GM10248 (cell line): ENCODE results near the gene KHDRBS2.

ENCODE experiments used
- CTCF ChIA-PET: fragments of 300-600 bp; sonication (Branson Sonifier 250); formaldehyde crosslinking; extraction: SDS; loops from one replicate; lab custom pipeline; 2021; ENCODE audit warnings: antibody characterized with exemption; lab: Yijun Ruan, JAX
- POLR2A ChIA-PET: fragments of 350-650 bp; sonication (Branson Sonifier 250); formaldehyde crosslinking; extraction: SDS; loops from one replicate; lab custom pipeline; 2020; ENCODE audit warnings: antibody characterized with exemption; lab: Yijun Ruan, JAX
- DNase-seq: peaks from one replicate; pipeline ENCODE4 v3.0.0; 2012; ENCODE audit errors: extremely low spot score
- TF ChIP-seq, protein P1 (sequence below): IDR thresholded peaks from 2 replicates; pipeline ENCODE4 v1.5.1; 2012; ENCODE audit warnings: mild to moderate bottlenecking, low read depth; ENCODE audit errors: extremely low read depth, missing control alignments, control extremely low read depth

KHDRBS2 gene

GRCh38 chr6:62280099-62280498 lies 5.9 kb downstream of the KHDRBS2 start:
- TF ChIP-seq, protein P1, sequence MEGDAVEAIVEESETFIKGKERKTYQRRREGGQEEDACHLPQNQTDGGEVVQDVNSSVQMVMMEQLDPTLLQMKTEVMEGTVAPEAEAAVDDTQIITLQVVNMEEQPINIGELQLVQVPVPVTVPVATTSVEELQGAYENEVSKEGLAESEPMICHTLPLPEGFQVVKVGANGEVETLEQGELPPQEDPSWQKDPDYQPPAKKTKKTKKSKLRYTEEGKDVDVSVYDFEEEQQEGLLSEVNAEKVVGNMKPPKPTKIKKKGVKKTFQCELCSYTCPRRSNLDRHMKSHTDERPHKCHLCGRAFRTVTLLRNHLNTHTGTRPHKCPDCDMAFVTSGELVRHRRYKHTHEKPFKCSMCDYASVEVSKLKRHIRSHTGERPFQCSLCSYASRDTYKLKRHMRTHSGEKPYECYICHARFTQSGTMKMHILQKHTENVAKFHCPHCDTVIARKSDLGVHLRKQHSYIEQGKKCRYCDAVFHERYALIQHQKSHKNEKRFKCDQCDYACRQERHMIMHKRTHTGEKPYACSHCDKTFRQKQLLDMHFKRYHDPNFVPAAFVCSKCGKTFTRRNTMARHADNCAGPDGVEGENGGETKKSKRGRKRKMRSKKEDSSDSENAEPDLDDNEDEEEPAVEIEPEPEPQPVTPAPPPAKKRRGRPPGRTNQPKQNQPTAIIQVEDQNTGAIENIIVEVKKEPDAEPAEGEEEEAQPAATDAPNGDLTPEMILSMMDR = no peak
- CTCF ChIA-PET = interaction anchor here (1.0 kb wide), 1 partner anchor 15 kb away, joined by 6 read pairs; no protein-coding TSS in a partner anchor
- POLR2A ChIA-PET = no interaction called here
- no peak for DNase-seq

GRCh38 chr6:62272114-62272513 lies 13.9 kb downstream of the KHDRBS2 start:
- ChIA-PET CTCF (interaction anchor here (0.9 to 2.3 kb wide), 4 partner anchors 11 to 28 kb away, joined by 3 to 12 read pairs (median 4); no protein-coding TSS in a partner anchor), POLR2A (no interaction called here)

DNA sequence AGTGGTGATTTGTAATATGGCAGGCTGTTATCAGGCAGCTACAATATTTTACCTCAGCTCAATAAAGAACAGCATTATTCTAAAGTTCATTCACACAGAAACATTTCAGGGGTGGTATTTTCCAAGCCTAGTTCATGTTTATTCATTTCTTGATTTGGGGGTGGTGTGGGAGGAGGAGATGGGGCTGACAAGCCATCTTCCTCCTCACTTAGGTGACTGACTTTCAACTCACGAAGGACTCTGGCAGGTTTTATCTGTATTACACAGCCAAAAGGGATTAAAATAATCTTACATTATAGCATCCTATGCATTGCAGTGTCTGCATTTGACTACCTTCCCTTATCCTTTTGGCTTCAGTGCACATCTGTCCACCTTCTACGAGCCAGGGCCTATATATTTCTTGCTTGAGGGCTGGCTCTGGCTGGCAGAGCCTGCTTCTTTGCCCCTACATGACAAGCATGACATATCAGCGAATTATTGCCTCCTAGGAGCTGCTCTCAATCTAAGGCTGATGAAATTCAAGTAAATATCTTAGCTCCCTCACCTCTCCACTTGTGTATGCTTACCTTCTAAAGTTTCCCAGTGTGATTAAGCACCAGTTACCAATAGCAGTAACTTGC lies 20.0 kb downstream of the KHDRBS2 start:
- POLR2A ChIA-PET = no interaction called here
- CTCF ChIA-PET = interaction anchor here (1.2 to 3.8 kb wide), 2 partner anchors 14 to 18 kb away, joined by 6 to 17 read pairs; no protein-coding TSS in a partner anchor
- TF ChIP-seq, protein P1 = no peak

More at GRCh38 chr6:62272114-62272513, 13.9 kb downstream of the KHDRBS2 start:
- TF ChIP-seq, protein P1 = no peak
- DNase-seq = no peak

DNA sequence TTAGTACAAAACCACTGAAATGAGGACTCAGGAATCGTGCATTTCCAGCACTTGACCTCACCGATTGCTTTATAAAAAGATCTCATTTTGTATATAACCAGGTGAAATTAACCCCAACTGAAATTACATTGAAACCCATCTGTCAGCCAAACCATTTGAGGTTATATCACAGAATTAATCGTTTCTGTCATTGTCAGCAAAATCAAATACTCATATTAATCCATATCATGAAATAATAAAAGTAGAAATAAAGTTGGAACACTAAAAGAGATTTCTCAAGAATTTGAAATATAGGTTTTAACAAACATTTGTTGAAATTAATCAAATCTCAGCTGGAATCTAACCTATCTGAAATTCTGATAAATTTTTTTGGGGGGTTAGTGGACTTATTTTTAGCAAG lies 23.7 kb downstream of the KHDRBS2 start:
- DNase-seq = no peak
- ChIA-PET POLR2A (no interaction called here), CTCF (no interaction called here)
- TF ChIP-seq, protein P1 = no peak

More for the DNA sequence above, 20.0 kb downstream of the KHDRBS2 start:
- DNase-seq = no peak

- ChIA-PET POLR2A (no interaction called here), CTCF (no interaction called here)
- TF ChIP-seq, protein P1 = no peak
- no peak for DNase-seq
Observed at GRCh38 chr6:62246087-62246486, 39.9 kb downstream of the KHDRBS2 start.

DNA sequence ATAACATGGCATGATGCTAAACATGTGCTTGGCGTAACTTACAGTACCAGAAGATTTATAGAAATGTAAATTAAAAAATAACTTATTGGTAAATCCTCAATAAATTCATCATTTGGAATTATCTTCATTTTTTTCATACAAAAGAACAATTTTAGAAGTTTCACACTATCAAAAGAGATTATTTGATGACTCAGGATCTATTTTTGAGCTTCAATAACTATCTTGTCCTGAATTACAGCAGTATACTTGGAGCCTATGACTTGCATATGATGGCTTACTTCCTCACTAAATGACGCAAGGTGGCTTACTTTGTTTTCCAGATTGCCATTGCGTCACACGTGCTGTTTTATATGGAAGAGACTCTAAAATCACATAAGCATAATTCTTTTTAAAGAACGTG lies 49.2 kb downstream of the KHDRBS2 start:
- POLR2A ChIA-PET = no interaction called here
- TF ChIP-seq, protein P1 = no peak
- no peak for DNase-seq
- CTCF ChIA-PET = no interaction called here

DNA sequence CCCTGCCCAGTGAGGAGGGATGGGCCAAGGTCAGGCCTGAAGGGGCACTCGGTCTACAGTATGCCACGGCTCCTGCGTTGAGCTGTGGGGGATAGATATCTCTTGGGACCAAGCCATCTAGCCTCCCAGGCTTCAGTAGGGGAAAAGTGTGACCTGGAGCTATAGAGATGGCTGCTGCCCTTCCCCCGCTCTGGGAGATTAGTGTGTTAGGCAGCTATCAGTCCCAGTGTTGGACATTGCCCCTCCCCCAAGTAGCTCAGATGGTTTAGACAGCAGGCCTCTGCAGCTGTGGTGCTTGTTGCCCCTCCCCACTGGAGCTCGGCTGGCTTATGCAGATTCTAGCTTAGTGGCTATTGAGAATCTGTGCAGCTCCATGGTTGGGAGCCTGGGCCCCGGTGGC lies 56.8 kb downstream of the KHDRBS2 start:
- TF ChIP-seq, protein P1 = no peak
- ChIA-PET CTCF (no interaction called here), POLR2A (no interaction called here)
- no peak for DNase-seq
